DMS153 treated with DMSO at 0.1 percent for 48 hours (cell line): Measurements from ENCODE around the gene COX6B1.
A peak's percentile ranks its signal among the peaks of the same experiment; 100 is the strongest.
"Not testable (repeated sequence)": the region's sequence is repeated elsewhere in the genome, so short reads cannot be mapped to it uniquely, and the experiment has no call there.

Source experiments
- DNase-seq: peaks from one replicate; lab custom pipeline; 2025; ENCODE audit not compliant: unreplicated experiment; lab: John Stamatoyannopoulos, UW

Gene COX6B1

GRCh38 chr19:35648017-35648961 lies at the start of gene COX6B1:
Gene COX6B1, plus strand, starts transcription at chr19:35648323. Its CDS starts 2,921 bp downstream, at chr19:35651244.
- DNase-seq, result peak; percentile 97

GRCh38 chr19:35601971-35602370 lies 46.2 kb upstream of the COX6B1 start:
- DNase-seq, result no peak

- DNase-seq, result not testable (repeated sequence)
Observed at GRCh38 chr19:35604436-35604835, 43.7 kb upstream of the COX6B1 start.

- DNase-seq, result not testable (repeated sequence)
Observed at GRCh38 chr19:35607170-35607569, 41.0 kb upstream of the COX6B1 start.

GRCh38 chr19:35607661-35608060 lies 40.5 kb upstream of the COX6B1 start:
- no peak for DNase-seq

- no peak for DNase-seq
Observed at GRCh38 chr19:35608251-35608650, 39.9 kb upstream of the COX6B1 start.

GRCh38 chr19:35609851-35610353 lies 38.2 kb upstream of the COX6B1 start:
- DNase-seq, result no peak

GRCh38 chr19:35612224-35612558 lies 35.9 kb upstream of the COX6B1 start:
- no peak for DNase-seq

- peak; percentile 75 for DNase-seq
Observed at GRCh38 chr19:35612559-35613321, 35.4 kb upstream of the COX6B1 start, which contains the start of gene HAUS5. Gene HAUS5, plus strand, starts transcription at chr19:35612735. Its CDS starts 60 bp downstream, at chr19:35612795.

GRCh38 chr19:35613574-35613973 lies 34.5 kb upstream of the COX6B1 start:
- DNase-seq, result no peak

- no peak for DNase-seq
Observed at GRCh38 chr19:35615036-35615435, 33.1 kb upstream of the COX6B1 start.

GRCh38 chr19:35618857-35619256 lies 29.3 kb upstream of the COX6B1 start:
- no peak for DNase-seq

- no peak for DNase-seq
Observed at GRCh38 chr19:35619290-35619923, 28.7 kb upstream of the COX6B1 start.

GRCh38 chr19:35620001-35620400 lies 28.1 kb upstream of the COX6B1 start:
- DNase-seq, result no peak

- DNase-seq, result no peak
Observed at GRCh38 chr19:35621708-35622107, 26.4 kb upstream of the COX6B1 start.

GRCh38 chr19:35622750-35623149 lies 25.4 kb upstream of the COX6B1 start:
- DNase-seq, result no peak

GRCh38 chr19:35623327-35624010 lies 24.7 kb upstream of the COX6B1 start:
- no peak for DNase-seq

GRCh38 chr19:35628264-35628564 lies 19.9 kb upstream of the COX6B1 start:
- DNase-seq, result no peak

- DNase-seq, result peak; percentile 92
Observed at GRCh38 chr19:35628565-35629331, 19.4 kb upstream of the COX6B1 start, which contains the start of gene RBM42. Gene RBM42, plus strand, starts transcription at chr19:35629036. Its CDS starts 118 bp downstream, at chr19:35629154.

GRCh38 chr19:35629332-35629633 lies 18.8 kb upstream of the COX6B1 start:
- DNase-seq, result no peak
